Measurements from ENCODE around the gene PDE7B. TPM values are rescaled to one million over a fixed set of nuclear protein-coding genes. Genes with fewer than 3 reads are reported as not detected.

Gene PDE7B
- polyA plus RNA-seq, 12 donors = 7.6 to 11.8 (median 10.0) TPM; not detected in 1

- no peak for DNase-seq
These were observed 31.5 kb downstream of the PDE7B start for GRCh38 chr6:135883045-135883444.

DNA sequence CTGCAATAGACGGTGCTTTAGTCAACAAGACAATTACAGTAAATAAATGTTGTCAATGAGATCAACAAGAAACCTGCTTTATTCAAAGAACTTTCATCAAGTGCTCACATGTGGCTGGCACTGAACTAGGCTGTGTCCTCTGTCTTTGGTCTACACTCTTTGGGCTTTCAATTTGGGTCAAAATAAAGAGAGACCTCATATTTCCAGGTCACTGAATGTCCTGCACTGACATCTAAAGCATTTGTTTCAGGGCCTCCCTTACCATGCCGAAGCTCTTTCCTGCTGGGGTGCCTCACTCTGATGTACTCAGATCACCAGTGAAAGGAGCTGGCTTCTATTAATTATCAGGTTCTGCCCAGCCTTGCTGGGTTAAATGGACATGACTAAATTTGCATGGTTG is 32.0 kb downstream of the PDE7B start:
- DNase-seq = no peak

GRCh38 chr6:135884136-135884535 is 32.6 kb downstream of the PDE7B start:
- DNase-seq = no peak

- DNase-seq = no peak
These were observed 35.6 kb downstream of the PDE7B start for GRCh38 chr6:135887069-135887468.

DNA sequence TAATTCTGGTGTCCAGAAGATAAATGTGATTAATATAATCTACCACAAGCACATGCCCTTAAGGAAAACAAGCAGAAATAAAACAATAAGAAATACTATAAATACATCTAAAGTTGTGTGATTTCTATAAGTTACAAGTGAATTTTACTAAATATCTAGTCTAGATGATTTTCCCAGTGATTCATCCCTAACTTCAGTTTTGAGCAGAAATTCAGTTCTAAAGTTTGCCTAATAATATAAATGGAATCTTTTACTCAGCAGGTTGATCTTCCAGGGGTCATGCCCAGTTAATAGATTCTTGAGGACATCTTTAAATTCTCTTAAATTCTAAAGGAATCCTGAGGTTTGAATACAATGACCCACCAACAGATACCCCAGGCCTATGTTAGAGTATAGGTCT is 37.3 kb downstream of the PDE7B start:
- no peak for DNase-seq

DNA sequence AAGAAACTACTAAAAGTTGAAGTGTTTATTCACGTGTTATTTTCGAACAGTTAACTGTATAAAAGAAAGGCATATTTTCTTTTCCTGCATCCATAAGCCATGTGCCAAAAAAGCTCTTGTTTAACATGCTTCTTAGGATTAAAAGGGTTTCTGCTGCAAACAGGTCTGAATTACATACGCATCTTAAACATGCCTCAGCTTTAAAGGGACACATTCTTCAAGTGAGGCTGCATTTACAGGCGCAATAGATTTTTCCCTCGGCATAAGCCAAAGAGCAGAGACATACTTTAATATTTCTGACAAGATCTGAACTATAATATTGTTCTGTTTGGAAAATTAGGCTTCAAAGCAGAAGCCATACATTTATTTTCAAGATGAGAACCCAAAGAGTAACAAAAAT is 39.4 kb downstream of the PDE7B start:
- no peak for DNase-seq

DNA sequence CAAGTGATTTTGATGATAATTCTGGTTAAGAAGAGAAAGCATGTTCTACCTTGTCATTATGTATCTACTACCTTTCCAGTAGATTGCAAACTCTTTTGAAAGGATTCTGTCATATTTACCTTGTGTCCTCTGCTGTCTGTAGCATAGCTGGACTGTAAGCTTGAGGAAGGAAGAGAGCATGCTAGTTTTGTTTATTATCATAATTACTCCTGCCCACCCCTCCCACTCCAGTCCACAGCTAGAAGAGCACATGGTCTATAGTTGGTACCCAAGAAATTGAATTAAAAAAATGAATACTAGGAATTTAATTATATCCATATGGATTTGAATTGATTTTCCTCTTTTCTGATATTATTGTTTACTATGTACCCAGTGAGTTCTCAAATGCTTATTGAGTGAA is 40.2 kb downstream of the PDE7B start:
- DNase-seq = no peak

- DNase-seq = no peak
These were observed 43.9 kb downstream of the PDE7B start for GRCh38 chr6:135895231-135895911.

- DNase-seq = no peak
These were observed 45.6 kb downstream of the PDE7B start for GRCh38 chr6:135897087-135897486.

DNA sequence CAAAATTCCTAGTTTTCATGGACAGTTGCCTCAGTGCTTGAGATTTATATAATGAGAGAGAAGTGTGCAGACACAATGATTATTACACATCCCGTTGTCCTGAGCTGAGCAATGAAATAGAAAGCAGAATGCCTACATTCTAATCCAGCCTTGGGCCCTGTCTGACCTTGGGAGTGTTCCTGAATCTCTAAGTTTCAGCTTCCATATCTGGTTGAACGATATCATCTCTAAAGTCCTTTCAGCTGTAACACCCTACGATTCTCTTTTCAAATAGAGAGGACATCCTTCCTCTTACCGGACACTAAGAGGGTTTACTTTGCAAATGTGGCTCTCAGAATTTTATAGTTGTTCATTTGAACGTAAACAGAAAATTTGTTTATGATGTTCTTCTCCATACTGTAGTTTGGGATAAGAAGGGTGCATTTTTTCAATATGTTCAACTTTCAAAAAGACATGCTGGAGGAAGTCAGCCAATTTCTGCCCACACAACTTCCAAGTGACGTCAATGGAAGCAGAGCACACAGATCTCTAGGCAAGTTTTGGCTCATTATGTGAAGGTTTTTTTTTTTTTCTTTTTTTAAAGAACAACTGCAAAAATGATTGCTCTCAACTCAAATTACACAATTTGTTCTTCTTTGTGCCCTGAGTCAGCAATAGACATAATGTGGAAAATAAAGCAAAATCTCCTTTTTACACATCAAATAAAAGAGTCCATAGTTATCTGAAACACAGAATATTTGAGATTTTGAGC is 50.4 kb downstream of the PDE7B start:
- peak; percentile 81 for DNase-seq

- no peak for DNase-seq
These were observed 51.3 kb downstream of the PDE7B start for GRCh38 chr6:135902756-135903331.

DNA sequence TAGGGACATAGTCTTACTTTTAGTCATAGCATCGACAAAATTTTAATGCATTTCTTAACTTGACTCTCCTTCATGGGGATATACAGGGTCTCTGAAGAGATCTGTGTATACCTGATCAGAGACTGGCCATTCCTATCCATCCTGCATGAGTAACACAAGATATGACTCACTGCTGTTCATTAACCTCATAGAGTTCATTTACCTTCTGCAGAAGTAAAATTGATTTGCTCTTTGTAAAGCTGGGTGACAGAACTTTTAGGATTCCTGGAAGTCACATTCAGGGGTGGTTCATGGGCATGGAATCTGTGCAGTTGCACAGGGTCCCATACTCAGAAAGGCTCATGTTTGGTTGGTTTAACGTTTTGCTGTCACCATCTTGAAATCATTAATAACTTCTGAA is 53.2 kb downstream of the PDE7B start:
- no peak for DNase-seq

GRCh38 chr6:135905604-135906300 is 54.3 kb downstream of the PDE7B start:
- no peak for DNase-seq

- DNase-seq = no peak
These were observed 55.0 kb downstream of the PDE7B start for GRCh38 chr6:135906542-135906941.

DNA sequence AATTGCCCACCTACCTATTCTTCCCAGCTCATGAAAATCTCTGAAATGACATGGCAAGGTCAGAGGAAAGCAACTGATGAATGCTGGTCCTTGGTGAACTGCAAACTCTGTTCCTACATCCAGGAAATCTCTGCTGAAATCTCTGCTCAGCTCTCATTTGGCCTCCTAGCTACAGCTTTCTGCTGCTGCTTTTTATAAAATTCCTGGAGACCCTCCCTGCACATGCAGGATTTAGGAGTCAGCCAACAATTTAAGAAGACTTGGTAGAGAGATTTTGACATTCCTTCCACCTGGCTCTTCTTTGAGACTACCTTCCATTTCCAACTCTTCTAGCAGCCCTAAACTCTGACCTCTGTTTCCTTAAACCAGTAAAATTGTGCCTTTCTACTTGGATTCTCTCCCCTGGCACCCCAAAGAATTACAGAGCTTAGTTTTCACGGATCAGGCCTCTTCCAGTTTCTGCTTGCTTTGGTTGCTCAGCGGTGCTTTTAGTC is 55.5 kb downstream of the PDE7B start:
- no peak for DNase-seq

DNA sequence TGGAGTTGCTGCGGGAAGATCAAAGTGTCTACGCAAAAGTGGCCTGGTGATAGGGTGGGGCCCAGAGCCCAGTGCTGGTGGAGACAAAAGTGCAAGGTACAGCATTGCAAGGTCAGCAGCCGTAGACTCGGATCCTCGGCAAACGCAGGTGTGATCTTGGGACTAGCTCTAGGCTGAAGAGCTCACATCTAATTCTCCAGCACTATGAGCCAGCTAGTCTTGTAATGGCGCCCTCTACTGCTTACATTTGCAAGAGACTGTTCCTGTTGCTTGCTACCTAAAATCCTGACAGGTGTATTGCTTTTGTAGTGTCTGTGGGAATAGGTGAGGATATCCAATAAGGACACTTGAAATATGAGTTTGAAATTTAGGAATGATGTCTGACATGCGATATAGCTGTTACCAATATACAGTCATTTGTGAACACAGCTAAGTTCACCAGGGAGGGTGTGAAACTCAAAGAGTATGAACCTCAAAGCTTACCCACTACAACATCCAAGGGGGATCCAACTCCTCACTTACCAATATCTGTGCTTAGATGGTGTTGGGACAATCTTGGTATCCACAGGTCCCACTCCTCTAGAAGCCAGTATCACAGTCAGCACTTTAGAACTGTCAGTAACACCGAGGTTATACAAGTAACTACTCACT is 58.4 kb downstream of the PDE7B start:
- DNase-seq = no peak

DNA sequence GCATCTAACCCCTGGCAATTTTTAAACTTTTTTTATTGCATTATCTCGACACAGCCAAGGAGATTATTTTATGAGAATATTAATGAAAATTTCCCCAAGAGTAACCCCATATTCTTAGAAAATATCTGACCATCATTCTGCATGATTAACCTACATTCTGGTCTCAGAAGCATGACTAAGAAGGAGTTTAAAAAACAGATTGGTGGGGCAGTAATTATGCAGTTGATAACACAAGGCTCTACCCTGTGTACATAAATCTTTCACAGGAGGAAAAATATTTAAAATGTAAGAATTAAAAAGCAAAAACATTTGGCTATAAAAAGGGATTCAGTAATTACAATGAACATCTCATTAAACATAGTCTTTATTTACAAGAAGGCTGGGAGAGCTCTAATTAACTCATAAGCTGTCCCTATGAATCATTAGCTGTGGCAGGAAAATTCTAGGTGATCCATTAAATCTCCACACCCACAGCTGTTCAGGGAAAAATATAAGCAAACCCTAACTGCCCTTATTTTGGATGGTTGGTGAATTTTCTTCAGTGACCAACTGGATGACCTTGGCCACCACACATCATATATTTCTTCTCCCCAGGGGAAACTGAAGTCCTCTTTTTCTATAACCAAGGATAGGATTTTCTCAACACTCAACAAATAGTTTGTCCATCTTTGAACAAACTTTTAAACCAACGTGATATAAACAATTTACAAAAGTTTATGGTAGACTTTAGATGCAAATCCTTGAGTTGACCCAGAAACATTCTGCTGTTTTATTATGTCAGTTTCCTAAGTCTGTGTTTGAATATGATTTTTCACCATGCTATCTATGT is 59.5 kb downstream of the PDE7B start:
- DNase-seq = no peak

DNA sequence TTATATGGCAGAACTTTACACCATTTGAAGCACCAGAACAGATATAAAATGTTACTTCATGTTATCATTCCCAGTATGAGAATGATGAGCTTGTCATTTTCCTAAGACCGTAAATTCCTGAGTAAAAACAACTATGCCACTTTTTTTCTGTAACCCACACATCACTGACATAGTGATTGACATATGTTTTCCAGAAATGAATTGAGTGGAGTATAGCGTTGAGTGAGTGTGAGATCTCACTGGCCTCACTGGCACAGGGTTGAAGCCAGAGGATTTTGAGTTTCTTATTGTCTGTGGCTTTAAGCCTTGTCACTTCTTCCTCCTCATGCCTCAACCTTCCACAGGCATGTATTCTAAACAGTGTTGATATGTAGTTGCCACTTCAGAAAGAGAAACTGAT is 62.3 kb downstream of the PDE7B start:
- no peak for DNase-seq

DNA sequence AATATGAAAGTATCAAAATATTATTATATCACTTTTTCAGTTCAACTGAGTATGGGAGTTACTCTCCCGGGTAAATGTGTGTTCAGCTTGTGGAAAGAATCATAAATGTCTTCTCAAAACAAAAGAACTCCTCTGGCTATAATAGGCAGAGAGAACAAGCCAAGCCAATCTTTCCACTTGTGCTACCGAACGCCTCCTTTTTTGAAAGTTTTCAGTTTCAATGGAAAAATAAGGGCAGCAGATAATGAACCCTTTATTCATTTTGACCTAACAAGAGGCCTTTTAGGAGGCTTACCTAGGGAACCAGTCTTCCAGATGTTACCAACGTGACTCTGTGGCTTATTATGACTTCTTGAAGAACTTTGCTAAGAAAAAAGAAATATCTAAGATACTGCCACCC is 67.5 kb downstream of the PDE7B start:
- no peak for DNase-seq

- DNase-seq = no peak
These were observed 69.2 kb downstream of the PDE7B start for GRCh38 chr6:135920689-135921088.

DNA sequence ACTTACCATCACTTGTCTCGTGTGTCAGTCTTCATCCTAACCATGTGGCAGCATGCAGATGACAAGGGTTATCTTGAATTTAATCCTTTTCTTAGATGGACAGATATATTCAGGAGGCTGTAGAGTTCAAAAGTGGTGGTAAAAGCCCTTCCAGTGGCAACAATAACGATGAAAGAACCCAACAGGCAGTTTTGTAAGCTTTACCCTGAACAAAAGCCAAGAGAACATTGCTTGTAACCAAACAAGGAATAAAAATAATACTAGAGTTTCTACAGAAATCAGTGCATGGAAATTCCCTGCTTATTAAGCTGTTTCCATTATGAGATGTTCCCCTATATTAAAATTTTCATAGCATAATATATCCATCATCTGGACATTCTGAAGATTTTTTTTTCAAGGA is 69.7 kb downstream of the PDE7B start:
- no peak for DNase-seq

Measured in muscle of arm (tissue), 12 donors.